Measurements from ENCODE around the gene CCR1.
"Not testable (repeated sequence)": the region's sequence is repeated elsewhere in the genome, so short reads cannot be mapped to it uniquely, and the experiment has no call there.

The CCR1 gene

DNA sequence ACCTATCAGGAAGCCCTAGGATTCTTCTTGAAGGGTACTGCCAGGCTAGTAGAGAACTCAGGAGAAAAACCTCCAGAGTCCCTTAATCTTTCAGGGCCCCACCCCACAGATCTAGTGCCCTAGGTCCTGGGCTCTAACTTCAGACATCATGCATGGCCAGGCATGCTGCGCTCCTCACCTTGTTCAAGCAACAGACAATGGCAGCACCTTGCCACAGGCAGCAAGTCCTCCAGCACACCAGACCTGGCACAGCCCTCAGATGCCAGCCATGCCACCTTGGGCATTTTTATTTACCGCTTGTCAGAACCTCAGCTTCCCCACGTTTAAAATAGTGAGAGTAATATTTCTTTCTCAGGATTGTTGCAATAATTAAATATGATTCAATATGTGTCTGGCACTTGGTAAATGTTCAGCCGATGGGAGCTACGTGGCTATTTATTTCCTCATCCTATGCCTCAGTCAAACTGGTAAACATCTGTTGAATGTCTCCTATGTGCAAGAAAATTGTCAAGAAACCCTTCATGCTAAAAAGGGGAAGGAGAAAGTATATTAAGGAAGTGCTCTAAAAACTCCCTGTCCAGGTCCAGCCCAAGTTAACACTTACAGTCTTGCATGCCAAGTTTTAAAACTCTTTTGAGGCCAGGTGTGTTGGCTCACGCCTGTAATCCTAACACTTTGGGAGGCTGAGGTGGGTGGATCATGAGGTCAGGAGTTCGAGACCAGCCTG lies 14.5 kb upstream of the CCR1 start:
- no peaks in the 10 kb centered on the region for H3K27me3 ChIP-seq (ENCODE audit: low read depth)
- DNase-seq (ENCODE audit: low spot score in 2 of 2): no peak
- H3K9me3 ChIP-seq: no peaks in the 10 kb centered on the region
- in situ Hi-C loops (cut with MboI; ENCODE audit: low sequenced_read_pairs): no loop called here
- H3K4me1 ChIP-seq: no peaks in the 10 kb centered on the region
- no peaks in the 10 kb centered on the region for H3K36me3 ChIP-seq (replicated peaks)
- H3K4me3 ChIP-seq: no peak overlapping the region

DNA sequence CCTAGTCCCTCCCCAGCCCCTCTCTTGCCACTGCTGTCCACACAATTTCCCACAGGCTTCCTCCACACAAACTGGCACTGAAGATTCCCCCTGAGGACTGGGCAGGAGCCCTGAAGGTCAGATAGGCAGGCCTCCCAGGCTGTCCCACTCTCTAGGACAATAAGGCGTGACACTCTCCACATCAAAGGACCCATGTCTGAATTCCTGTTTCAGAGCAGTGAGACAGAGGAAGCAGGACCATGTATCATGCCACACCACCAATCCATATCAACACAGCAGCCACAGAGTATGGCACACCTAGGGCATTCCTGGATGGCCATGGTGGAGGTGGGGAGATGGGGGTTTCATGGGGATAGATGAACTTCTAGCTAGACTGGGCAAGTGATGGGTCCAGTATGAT lies 13.8 kb upstream of the CCR1 start:
- Histone ChIP-seq H3K4me3 (no peak overlapping the region), H3K4me1 (no peaks in the 10 kb centered on the region), H3K27me3 (ENCODE audit: low read depth) (no peaks in the 10 kb centered on the region), H3K36me3 (replicated peaks) (no peaks in the 10 kb centered on the region), H3K9me3 (no peaks in the 10 kb centered on the region)
- no peak for DNase-seq (ENCODE audit: low spot score in 2 of 2)
- in situ Hi-C loops (cut with MboI; ENCODE audit: low sequenced_read_pairs): no loop called here

DNA sequence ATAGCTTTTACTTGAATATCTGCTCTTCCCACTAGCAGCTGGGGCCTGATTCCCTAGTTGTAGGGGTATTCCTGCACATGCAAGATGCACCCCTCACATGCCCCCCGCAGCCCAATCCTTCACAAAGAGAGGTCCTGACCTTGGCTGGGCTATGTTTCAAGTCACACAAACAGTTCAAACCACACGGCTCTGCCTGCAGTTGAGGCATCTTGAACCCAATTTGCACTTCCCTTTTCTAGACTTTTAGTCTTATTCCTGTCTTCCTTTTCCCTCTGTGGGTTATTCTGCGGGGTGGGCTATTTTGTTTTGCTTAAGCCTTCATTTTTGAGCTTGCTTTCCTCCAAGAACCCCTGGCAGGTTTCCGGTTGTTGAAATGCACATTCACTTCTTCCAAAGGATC lies 13.3 kb upstream of the CCR1 start:
- no peak overlapping the region for H3K4me3 ChIP-seq
- no peaks in the 10 kb centered on the region for H3K4me1 ChIP-seq
- H3K9me3 ChIP-seq: no peaks in the 10 kb centered on the region
- no peaks in the 10 kb centered on the region for H3K36me3 ChIP-seq (replicated peaks)
- no peak for DNase-seq (ENCODE audit: low spot score in 2 of 2)
- in situ Hi-C loops (cut with MboI; ENCODE audit: low sequenced_read_pairs): no loop called here
- no peaks in the 10 kb centered on the region for H3K27me3 ChIP-seq (ENCODE audit: low read depth)

DNA sequence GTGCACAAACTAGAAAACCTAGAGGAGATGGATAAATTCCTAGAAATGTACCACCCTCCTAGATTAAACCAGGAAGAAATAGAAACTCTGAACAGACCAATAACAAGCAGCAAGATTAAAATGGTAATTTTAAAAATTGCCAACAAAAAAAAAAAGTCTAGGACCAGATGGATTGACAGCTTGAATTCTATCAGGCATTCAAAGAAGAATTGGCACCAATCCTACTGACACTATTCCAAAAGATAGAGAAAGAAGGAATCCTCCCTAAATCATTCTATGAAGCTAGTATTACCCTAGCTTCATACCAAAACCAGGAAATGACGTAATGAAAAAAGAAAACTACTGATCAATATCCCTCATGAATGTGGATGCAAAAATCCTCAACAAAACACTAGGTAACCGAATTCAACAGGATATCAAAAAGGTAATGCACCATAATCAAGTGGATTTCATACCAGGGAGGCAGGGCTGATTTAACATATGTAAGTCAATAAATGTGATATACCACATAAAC lies 10.1 kb upstream of the CCR1 start:
- Histone ChIP-seq H3K4me1 (no peaks in the 10 kb centered on the region), H3K9me3 (no peaks in the 10 kb centered on the region), H3K4me3 (no peak overlapping the region), H3K36me3 (replicated peaks) (no peaks in the 10 kb centered on the region), H3K27me3 (ENCODE audit: low read depth) (no peaks in the 10 kb centered on the region)
- no peak for DNase-seq (ENCODE audit: low spot score in 2 of 2)
- in situ Hi-C loops (cut with MboI; ENCODE audit: low sequenced_read_pairs): no loop called here

DNA sequence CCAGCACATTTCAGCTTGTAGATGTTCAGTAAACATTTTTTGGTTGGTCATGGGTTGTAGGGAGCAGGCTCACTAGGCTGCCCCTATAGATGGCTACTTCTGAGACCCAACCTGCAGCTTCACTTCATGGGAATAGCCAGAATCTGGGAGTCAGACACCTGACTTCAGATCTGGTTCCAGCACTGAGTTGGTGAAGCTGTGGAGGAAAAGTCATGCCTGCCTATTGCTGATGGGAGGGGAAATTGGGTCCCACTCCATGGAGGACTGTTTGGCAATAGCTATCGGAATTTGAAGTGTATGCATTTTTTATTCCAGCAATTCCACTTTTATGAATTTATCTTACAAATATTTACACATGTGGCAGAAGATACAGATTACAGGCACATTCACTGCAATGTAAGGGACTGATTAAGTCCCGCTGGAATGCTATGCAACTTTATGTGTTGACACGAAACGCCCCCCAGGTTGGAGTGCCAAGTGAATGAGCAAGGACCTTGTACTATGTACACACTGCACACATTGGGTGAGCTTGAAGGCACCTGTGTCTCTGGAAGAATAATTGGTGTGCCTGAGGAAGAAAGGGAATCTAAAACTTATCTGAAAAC lies 7.8 kb upstream of the CCR1 start:
- no peaks in the 10 kb centered on the region for H3K27me3 ChIP-seq (ENCODE audit: low read depth)
- DNase-seq (ENCODE audit: low spot score in 2 of 2): no peak
- H3K36me3 ChIP-seq (replicated peaks): no peaks in the 10 kb centered on the region
- H3K9me3 ChIP-seq: no peaks in the 10 kb centered on the region
- in situ Hi-C loops (cut with MboI; ENCODE audit: low sequenced_read_pairs): no loop called here
- H3K4me3 ChIP-seq: no peak overlapping the region
- H3K4me1 ChIP-seq: no peaks in the 10 kb centered on the region

DNA sequence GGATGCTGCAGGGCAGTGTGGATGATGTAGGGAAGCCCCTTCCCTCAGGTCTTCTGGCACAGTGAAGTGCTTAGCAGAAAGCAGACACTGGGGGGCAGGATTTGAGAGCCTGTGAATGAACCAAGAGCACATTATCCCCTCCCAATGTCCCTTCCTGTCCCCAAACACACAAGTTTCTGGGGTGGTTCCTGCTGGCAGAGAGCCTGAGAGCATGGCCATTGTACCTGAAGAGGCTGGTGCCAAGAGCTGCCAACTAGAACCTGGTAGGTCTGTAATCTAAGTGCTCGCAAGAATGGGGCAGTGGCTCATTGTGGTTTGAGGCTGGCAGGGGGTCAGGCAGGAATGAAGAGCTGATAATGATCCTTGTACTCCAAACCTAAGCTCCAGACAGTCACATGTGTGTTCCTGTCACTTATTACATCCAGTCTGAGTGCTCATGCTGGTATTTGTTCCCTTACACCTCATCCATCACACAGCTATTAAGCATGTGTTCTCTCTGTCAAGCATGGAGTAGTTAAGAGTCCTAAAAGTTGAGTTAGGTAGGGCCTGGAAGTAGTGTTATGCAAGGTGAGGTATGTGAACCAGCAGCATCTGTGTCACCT lies 6.7 kb upstream of the CCR1 start:
- H3K4me1 ChIP-seq: no peaks in the 10 kb centered on the region
- in situ Hi-C loops (cut with MboI; ENCODE audit: low sequenced_read_pairs): no loop called here
- DNase-seq (ENCODE audit: low spot score in 2 of 2): no peak
- H3K4me3 ChIP-seq: no peak overlapping the region
- H3K27me3 ChIP-seq (ENCODE audit: low read depth): no peaks in the 10 kb centered on the region
- no peaks in the 10 kb centered on the region for H3K9me3 ChIP-seq
- no peaks in the 10 kb centered on the region for H3K36me3 ChIP-seq (replicated peaks)

DNA sequence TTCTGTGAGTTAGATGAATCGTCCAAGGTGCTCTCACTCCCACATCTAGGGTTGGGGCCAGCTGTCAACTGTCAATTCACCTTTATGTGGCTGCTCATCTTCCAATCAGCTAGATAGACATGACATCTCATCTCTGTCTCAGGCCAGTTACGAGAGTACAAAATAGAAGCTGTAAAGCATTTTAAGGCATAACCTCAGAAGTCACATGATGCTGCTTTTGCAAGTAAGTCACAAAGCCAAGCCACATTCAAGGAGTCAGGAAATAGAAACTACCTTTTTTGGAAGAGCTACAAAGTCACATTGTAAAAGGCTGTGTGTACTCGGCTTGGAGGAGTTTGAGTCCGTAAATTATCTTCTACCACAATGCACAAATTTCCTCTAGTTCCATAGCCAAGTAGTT lies 5.1 kb upstream of the CCR1 start:
- Histone ChIP-seq H3K27me3 (ENCODE audit: low read depth) (no peaks in the 10 kb centered on the region), H3K9me3 (no peaks in the 10 kb centered on the region), H3K36me3 (replicated peaks) (no peaks in the 10 kb centered on the region), H3K4me3 (no peak overlapping the region), H3K4me1 (no peaks in the 10 kb centered on the region)
- no peak for DNase-seq (ENCODE audit: low spot score in 2 of 2)
- in situ Hi-C loops (cut with MboI; ENCODE audit: low sequenced_read_pairs): no loop called here

DNA sequence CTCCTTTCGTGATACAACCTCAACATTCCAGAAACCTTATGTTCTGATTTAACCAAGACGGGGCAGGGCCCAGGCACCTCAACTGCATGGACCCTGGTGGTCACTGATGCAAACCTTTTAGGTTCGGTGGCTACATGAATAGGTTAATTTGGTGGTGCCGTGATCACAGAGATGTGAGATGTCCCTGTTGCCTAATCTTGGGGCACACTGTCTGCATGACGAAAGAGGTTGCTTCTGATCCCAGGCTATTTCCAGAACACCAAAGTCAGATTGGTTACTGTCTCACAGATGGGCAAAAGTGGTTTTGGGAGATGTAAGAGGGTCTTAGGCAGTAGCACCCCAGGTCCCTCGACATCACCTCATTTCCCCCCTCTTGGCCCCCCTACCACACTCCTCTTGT lies 4.0 kb upstream of the CCR1 start:
- H3K9me3 ChIP-seq: no peaks in the 10 kb centered on the region
- in situ Hi-C loops (cut with MboI; ENCODE audit: low sequenced_read_pairs): no loop called here
- no peaks in the 10 kb centered on the region for H3K36me3 ChIP-seq (replicated peaks)
- no peaks in the 10 kb centered on the region for H3K27me3 ChIP-seq (ENCODE audit: low read depth)
- no peak for DNase-seq (ENCODE audit: low spot score in 2 of 2)
- H3K4me1 ChIP-seq: no peaks in the 10 kb centered on the region
- no peak overlapping the region for H3K4me3 ChIP-seq

DNA sequence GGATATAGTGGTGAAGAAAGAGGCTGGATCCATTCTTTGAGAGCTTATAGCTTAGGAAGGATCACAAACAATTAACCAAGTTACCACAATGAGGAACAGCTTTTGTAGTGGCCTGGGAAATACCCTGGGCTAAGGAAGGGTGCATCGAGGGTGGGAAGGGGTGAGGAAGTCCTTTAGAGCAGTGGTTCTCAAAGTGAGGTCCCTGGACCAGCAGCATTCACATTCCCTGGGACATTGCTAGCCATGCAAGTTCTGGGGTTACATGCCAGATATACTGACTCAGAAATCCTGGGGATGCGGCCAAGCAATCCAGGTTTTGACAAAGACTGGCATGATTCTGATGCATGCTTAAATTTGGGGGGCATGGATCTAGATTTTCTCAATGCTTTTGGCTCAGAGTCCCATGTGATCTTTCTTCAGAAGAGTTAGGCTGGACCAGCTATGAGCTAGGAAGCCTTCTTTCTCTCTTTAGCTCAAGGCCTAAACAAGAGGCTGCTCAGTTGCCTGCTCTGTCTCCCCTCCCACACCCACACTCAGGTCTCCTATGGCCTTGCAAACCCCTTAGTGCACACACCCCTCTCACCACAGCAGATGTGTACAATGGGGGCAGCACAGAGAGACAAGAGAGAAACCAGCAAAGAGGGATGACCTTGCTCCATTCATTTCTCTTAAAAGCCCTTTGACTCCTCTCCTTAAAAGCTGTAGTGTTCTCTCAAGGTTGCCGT lies 1.8 kb upstream of the CCR1 start:
- Histone ChIP-seq H3K36me3 (replicated peaks) (no peaks in the 10 kb centered on the region), H3K27me3 (ENCODE audit: low read depth) (no peaks in the 10 kb centered on the region), H3K9me3 (no peaks in the 10 kb centered on the region), H3K4me3 (no peak overlapping the region), H3K4me1 (no peaks in the 10 kb centered on the region)
- in situ Hi-C loops (cut with MboI; ENCODE audit: low sequenced_read_pairs): no loop called here
- DNase-seq (ENCODE audit: low spot score in 2 of 2): no peak

DNA sequence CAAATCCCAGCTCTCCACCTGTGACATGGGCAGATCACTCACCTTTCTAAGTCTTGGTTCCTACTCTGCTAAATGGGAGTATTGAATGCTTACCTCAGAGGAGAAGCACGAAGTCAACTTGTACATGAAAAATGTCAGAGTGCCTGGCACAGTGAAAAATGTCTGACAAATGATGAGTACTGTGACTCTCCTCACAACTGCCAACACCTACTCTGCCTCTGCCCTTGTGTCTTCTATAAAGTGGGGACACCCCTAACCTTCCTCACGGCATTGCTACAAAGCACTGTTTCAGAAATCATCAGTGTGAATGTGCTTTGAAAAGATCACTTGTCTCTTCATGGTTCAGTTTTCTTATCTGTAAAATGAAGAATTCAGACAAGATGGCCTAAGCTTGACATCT lies 940 bp upstream of the CCR1 start:
- no peaks in the 10 kb centered on the region for H3K4me1 ChIP-seq
- no peaks in the 10 kb centered on the region for H3K27me3 ChIP-seq (ENCODE audit: low read depth)
- no peak for DNase-seq (ENCODE audit: low spot score in 2 of 2)
- no peak overlapping the region for H3K4me3 ChIP-seq
- in situ Hi-C loops (cut with MboI; ENCODE audit: low sequenced_read_pairs): no loop called here
- H3K9me3 ChIP-seq: no peaks in the 10 kb centered on the region
- H3K36me3 ChIP-seq (replicated peaks): no peaks in the 10 kb centered on the region

DNA sequence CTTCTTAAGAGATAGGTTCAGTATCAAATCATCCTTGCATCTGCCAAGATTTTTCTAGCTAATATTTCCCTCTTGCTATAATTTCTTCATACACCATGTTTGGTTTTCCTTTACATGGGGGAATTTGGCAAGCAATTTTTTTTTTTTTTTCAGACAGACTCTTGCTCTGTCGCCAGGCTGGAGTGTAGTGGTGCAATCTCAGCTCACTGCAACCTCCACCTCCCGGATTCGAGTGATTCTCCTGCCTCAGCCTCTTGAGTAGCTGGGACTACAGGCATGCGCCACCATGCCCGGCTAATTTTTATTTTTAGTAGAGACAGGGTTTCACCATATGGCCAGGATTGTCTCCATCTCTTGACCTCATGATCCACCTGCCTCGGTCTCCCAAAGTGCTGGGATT lies 599 bp downstream of the CCR1 start:
- H3K4me1 ChIP-seq; H3K4me3 ChIP-seq; H3K27me3 ChIP-seq (ENCODE audit: low read depth); H3K36me3 ChIP-seq (replicated peaks); DNase-seq (ENCODE audit: low spot score in 2 of 2); in situ Hi-C loops (cut with MboI; ENCODE audit: low sequenced_read_pairs); H3K9me3 ChIP-seq: not testable (repeated sequence)

DNA sequence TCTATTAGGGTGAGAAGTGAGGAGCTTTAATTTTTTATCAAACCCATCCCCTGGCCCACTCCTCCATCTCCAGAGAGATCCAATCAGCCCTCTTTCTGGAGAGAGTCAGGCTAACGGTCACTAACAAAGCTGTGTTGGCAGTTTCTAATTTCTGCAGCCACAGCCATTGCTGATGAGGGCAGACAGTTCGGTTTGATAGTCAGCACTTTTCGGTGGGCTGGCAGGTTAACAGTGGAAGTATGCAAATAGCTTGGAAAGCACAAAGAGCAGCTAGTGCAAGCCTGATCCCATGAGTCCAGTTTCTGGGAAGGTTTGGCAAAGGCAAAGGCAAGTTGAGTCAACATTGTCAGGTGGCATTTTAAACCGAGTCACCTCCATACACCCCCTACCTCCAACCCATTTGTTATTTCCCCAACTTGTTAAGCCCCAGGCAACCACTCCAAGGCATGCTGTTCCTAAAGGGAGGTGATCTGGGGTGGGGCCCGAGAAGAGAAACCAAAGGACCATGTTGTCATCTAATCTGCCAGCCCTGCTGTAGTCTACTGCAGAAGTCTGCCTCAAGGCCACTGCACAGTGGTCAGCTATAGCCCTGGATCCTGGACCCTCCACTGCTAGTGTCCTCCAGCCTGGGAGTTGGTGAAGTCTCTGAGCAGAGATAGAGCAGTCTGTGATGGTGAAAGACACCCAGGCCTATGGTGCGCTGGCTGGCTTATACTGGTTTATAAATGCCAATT lies 1.7 kb downstream of the CCR1 start:
- DNase-seq (ENCODE audit: low spot score in 2 of 2): no peak
- no peaks in the 10 kb centered on the region for H3K36me3 ChIP-seq (replicated peaks)
- H3K4me1 ChIP-seq: no peaks in the 10 kb centered on the region
- in situ Hi-C loops (cut with MboI; ENCODE audit: low sequenced_read_pairs): no loop called here
- no peaks in the 10 kb centered on the region for H3K9me3 ChIP-seq
- no peaks in the 10 kb centered on the region for H3K27me3 ChIP-seq (ENCODE audit: low read depth)
- no peak overlapping the region for H3K4me3 ChIP-seq

DNA sequence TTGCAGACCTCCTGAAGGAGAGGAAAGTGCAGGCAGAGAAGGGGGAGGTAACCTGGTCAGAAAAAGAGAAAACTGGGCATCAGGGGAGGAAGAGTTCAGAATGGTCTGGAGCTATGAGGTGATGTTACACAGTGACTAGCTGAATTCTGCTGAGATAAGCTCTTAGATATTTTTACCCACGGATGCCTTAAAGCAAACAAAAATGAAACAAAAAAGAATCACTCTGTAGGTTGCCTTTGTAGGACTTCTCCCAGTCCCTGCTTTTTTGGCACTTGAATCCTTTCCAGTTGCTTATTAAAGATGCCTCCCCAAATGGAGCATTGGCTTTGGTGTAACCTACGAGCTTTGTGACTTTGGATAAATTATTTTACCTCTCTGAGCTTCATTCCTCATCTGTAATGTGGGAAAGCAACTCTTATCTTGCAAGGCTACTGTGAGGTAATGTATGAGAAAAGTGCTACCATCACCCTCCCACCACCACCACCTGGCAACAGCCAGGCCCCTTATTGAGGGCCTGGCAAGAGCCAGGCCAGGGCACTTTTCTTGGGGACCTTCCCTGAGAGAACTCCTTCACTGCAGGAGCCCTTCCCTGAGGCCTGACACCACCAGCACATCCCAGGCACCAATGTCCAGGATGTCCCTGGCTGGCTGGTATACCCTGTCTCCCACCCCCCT lies 2.7 kb downstream of the CCR1 start:
- Histone ChIP-seq H3K9me3 (no peaks in the 10 kb centered on the region), H3K27me3 (ENCODE audit: low read depth) (no peaks in the 10 kb centered on the region), H3K4me1 (no peaks in the 10 kb centered on the region), H3K4me3 (no peak overlapping the region), H3K36me3 (replicated peaks) (no peaks in the 10 kb centered on the region)
- DNase-seq (ENCODE audit: low spot score in 2 of 2): no peak
- in situ Hi-C loops (cut with MboI; ENCODE audit: low sequenced_read_pairs): no loop called here

All from HAP-1 (cell line).